Measurements from ENCODE around the gene SAP30. TPM values are rescaled to one million over a fixed set of nuclear protein-coding genes. Genes with fewer than 3 reads are reported as not detected.

The SAP30 gene
- polyA plus RNA-seq, 1 donor from 2014 or later = 58.3 TPM

- H3K9me3 ChIP-seq (ENCODE audit: low read length) = no peaks in the 10 kb centered on the region
- H3K4me2 ChIP-seq (ENCODE audit: low read length) = no peak overlapping the region
- no peak overlapping the region for H3K4me3 ChIP-seq (ENCODE audit: low read length)
- H3K9me2 ChIP-seq (ENCODE audit: insufficient read depth, low read length) = no peaks in the 10 kb centered on the region
- TF ChIP-seq SMC3 (conservative IDR thresholded peaks at IDR 0.05; ENCODE audit: poor library complexity) = no peak
- no peak for TF ChIP-seq RAD21 (conservative IDR thresholded peaks at IDR 0.05)
- no peak for TF ChIP-seq MXI1 (conservative IDR thresholded peaks at IDR 0.05; ENCODE audit: poor library complexity, severe bottlenecking)
- TF ChIP-seq POLR2AphosphoS5 (IDR thresholded peaks at IDR 0.05) = no peak
- no peak for TF ChIP-seq EP300 (conservative IDR thresholded peaks at IDR 0.05; ENCODE audit: poor library complexity, severe bottlenecking)
- TF ChIP-seq EZH2 (IDR thresholded peaks at IDR 0.05; ENCODE audit: borderline replicate concordance, insufficient read depth, low read length, poor library complexity, severe bottlenecking) = no peak
- no peaks in the 10 kb centered on the region for H4K20me1 ChIP-seq (ENCODE audit: insufficient read depth)
- no peaks in the 10 kb centered on the region for H3F3A ChIP-seq (ENCODE audit: insufficient read depth, low read length, poor library complexity, severe bottlenecking)
- no peak overlapping the region for H3K27ac ChIP-seq (ENCODE audit: low read length)
- H2AFZ ChIP-seq (ENCODE audit: low read depth, low read length) = no peak overlapping the region
- H3K9ac ChIP-seq (ENCODE audit: low read length) = no peak overlapping the region
- H3K79me2 ChIP-seq (replicated peaks; ENCODE audit: insufficient read depth, low read length) = peaks cover 34% of the 10 kb centered on the region
- H3K36me3 ChIP-seq (ENCODE audit: insufficient read depth, low read length) = no peaks in the 10 kb centered on the region
- no peaks in the 10 kb centered on the region for H3K27me3 ChIP-seq (ENCODE audit: insufficient read depth, low read depth, low read length)
These were observed 3.8 kb downstream of the SAP30 start for GRCh38 chr4:173374588-173374987.

DNA sequence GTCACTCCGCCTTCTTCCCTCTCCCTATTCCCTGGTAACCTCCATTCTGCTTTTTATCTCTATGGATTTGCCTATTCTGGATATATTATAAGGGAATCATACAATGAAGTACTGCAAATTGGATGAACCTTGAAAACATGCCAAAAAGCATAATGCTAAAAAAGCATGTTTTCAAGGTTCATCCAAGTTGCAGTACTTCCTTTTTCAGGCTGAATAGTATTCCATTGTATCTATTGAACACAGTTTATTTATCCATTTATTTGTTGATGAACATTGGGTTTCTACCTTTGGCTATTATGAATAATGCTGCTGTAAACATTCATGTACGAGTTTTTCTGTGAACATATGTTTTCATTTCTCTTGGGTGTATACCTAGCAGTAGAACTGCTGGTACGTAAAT, 9.2 kb downstream of the SAP30 start:
- Histone ChIP-seq H3K4me2 (ENCODE audit: low read length) (no peak overlapping the region), H3K27me3 (ENCODE audit: insufficient read depth, low read depth, low read length) (no peaks in the 10 kb centered on the region), H4K20me1 (ENCODE audit: insufficient read depth) (no peaks in the 10 kb centered on the region), H3F3A (ENCODE audit: insufficient read depth, low read length, poor library complexity, severe bottlenecking) (no peaks in the 10 kb centered on the region), H3K36me3 (ENCODE audit: insufficient read depth, low read length) (no peaks in the 10 kb centered on the region), H3K4me3 (ENCODE audit: low read length) (no peak overlapping the region), H3K27ac (ENCODE audit: low read length) (no peak overlapping the region), H3K79me2 (replicated peaks; ENCODE audit: insufficient read depth, low read length) (peaks cover 13% of the 10 kb centered on the region), H2AFZ (ENCODE audit: low read depth, low read length) (no peak overlapping the region), H3K9me2 (ENCODE audit: insufficient read depth, low read length) (no peaks in the 10 kb centered on the region), H3K9ac (ENCODE audit: low read length) (no peak overlapping the region), H3K9me3 (ENCODE audit: low read length) (no peaks in the 10 kb centered on the region)
- TF ChIP-seq EZH2 (IDR thresholded peaks at IDR 0.05; ENCODE audit: borderline replicate concordance, insufficient read depth, low read length, poor library complexity, severe bottlenecking) = no peak
- no peak for TF ChIP-seq EP300 (conservative IDR thresholded peaks at IDR 0.05; ENCODE audit: poor library complexity, severe bottlenecking)
- no peak for TF ChIP-seq POLR2AphosphoS5 (IDR thresholded peaks at IDR 0.05)
- TF ChIP-seq, protein P1, sequence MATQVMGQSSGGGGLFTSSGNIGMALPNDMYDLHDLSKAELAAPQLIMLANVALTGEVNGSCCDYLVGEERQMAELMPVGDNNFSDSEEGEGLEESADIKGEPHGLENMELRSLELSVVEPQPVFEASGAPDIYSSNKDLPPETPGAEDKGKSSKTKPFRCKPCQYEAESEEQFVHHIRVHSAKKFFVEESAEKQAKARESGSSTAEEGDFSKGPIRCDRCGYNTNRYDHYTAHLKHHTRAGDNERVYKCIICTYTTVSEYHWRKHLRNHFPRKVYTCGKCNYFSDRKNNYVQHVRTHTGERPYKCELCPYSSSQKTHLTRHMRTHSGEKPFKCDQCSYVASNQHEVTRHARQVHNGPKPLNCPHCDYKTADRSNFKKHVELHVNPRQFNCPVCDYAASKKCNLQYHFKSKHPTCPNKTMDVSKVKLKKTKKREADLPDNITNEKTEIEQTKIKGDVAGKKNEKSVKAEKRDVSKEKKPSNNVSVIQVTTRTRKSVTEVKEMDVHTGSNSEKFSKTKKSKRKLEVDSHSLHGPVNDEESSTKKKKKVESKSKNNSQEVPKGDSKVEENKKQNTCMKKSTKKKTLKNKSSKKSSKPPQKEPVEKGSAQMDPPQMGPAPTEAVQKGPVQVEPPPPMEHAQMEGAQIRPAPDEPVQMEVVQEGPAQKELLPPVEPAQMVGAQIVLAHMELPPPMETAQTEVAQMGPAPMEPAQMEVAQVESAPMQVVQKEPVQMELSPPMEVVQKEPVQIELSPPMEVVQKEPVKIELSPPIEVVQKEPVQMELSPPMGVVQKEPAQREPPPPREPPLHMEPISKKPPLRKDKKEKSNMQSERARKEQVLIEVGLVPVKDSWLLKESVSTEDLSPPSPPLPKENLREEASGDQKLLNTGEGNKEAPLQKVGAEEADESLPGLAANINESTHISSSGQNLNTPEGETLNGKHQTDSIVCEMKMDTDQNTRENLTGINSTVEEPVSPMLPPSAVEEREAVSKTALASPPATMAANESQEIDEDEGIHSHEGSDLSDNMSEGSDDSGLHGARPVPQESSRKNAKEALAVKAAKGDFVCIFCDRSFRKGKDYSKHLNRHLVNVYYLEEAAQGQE (IDR thresholded peaks at IDR 0.05; ENCODE audit: borderline replicate concordance) = no peak

GRCh38 chr4:173380987-173381386, 10.2 kb downstream of the SAP30 start:
- H3K27me3 ChIP-seq (ENCODE audit: insufficient read depth, low read depth, low read length) = no peaks in the 10 kb centered on the region
- no peak overlapping the region for H3K27ac ChIP-seq (ENCODE audit: low read length)
- no peaks in the 10 kb centered on the region for H4K20me1 ChIP-seq (ENCODE audit: insufficient read depth)
- no peak overlapping the region for H2AFZ ChIP-seq (ENCODE audit: low read depth, low read length)
- H3K4me2 ChIP-seq (ENCODE audit: low read length) = no peak overlapping the region
- H3K4me3 ChIP-seq (ENCODE audit: low read length) = no peak overlapping the region
- H3K9me2 ChIP-seq (ENCODE audit: insufficient read depth, low read length) = no peaks in the 10 kb centered on the region
- TF ChIP-seq SMC3 (conservative IDR thresholded peaks at IDR 0.05; ENCODE audit: poor library complexity) (no peak), RAD21 (conservative IDR thresholded peaks at IDR 0.05) (no peak), TAF1 (IDR thresholded peaks at IDR 0.05; ENCODE audit: low read depth) (no peak), MXI1 (conservative IDR thresholded peaks at IDR 0.05; ENCODE audit: poor library complexity, severe bottlenecking) (no peak), EP300 (conservative IDR thresholded peaks at IDR 0.05; ENCODE audit: poor library complexity, severe bottlenecking) (no peak), POLR2AphosphoS5 (IDR thresholded peaks at IDR 0.05) (no peak), CTCF (IDR thresholded peaks at IDR 0.05; ENCODE audit: poor library complexity, severe bottlenecking) (no peak), EZH2 (IDR thresholded peaks at IDR 0.05; ENCODE audit: borderline replicate concordance, insufficient read depth, low read length, poor library complexity, severe bottlenecking) (no peak)
- TF ChIP-seq, protein P1 (IDR thresholded peaks at IDR 0.05; ENCODE audit: borderline replicate concordance) = no peak
- H3F3A ChIP-seq (ENCODE audit: insufficient read depth, low read length, poor library complexity, severe bottlenecking) = no peaks in the 10 kb centered on the region
- no peaks in the 10 kb centered on the region for H3K9me3 ChIP-seq (ENCODE audit: low read length)
- peaks cover 3% of the 10 kb centered on the region for H3K79me2 ChIP-seq (replicated peaks; ENCODE audit: insufficient read depth, low read length)
- H3K36me3 ChIP-seq (ENCODE audit: insufficient read depth, low read length) = no peaks in the 10 kb centered on the region
- no peak overlapping the region for H3K9ac ChIP-seq (ENCODE audit: low read length)

Measured in neural cell (in vitro differentiated cells).